ENCODE results near the gene HRH2. TPM values are rescaled to one million over a fixed set of nuclear protein-coding genes. Genes with fewer than 3 reads are reported as not detected.

Gene HRH2
- total and polyA plus RNA-seq, 2 donors (not counting 1 experiment from before 2014, with no cell fraction given) = 0.46 TPM; not detected in 1

GRCh38 chr5:175731756-175732465 lies 74.0 kb downstream of the HRH2 start:
- 100% methylated on average over 2 of the region's 4 CpGs for WGBS (ENCODE audit: insufficient coverage)
- Mint-ChIP-seq H3K27me3 (peaks cover 47% of the 10 kb centered on the region), H3K9me3 (ENCODE audit: insufficient read depth) (no peaks in the 10 kb centered on the region), H3K4me3 (no peak overlapping the region), H3K4me1 (peaks cover 5% of the 10 kb centered on the region), H3K27ac (no peak overlapping the region)
- Histone ChIP-seq H3K36me3 (replicated peaks in 1 of 2; ENCODE audit: control extremely low read depth in 1 of 2, control insufficient read depth in 1 of 2, extremely low read depth in 1 of 2, insufficient read depth in 2 of 2, low read length in 1 of 2) (no peaks in the 10 kb centered on the region), H3K4me1 (ENCODE audit: control insufficient read depth in 2 of 2, insufficient read depth in 2 of 2, low read length in 2 of 2) (peaks cover 4 to 7% of the 10 kb centered on the region in 2 donors), H3K27me3 (replicated peaks in 1 of 4; ENCODE audit: control extremely low read depth in 1 of 4, control insufficient read depth in 3 of 4, insufficient read depth in 4 of 4, low read length in 3 of 4) (peaks cover 0 to 26% (median 8%) of the 10 kb centered on the region in 4 experiments), H3K4me3 (ENCODE audit: control extremely low read depth in 1 of 5, extremely low read depth in 1 of 5, insufficient read depth in 1 of 5, low read depth in 2 of 5, low read length in 4 of 5) (no peak overlapping the region), H3K9ac (ENCODE audit: low read length) (no peak overlapping the region), H3K4me2 (replicated peaks; ENCODE audit: low read depth, low read length, poor library complexity, severe bottlenecking) (no peak overlapping the region), H3K27ac (ENCODE audit: low read length in 2 of 2) (no peak overlapping the region), H3K9me3 (ENCODE audit: control extremely low read depth in 1 of 3, control insufficient read depth in 2 of 3, insufficient read depth in 1 of 3, low read length in 2 of 3) (peaks cover 0 to 9% (median 0%) of the 10 kb centered on the region in 3 donors), H2AFZ (ENCODE audit: insufficient read depth, low read depth, low read length, poor library complexity, severe bottlenecking) (no peak overlapping the region), H4K20me1 (ENCODE audit: control insufficient read depth, insufficient read depth, low read length, poor library complexity, severe bottlenecking) (no peaks in the 10 kb centered on the region), H3K79me2 (ENCODE audit: control insufficient read depth, insufficient read depth, low read length) (no peaks in the 10 kb centered on the region)
- TF ChIP-seq EZH2 (IDR thresholded peaks at IDR 0.05; ENCODE audit: borderline replicate concordance, insufficient read depth, low read depth, low read length, poor library complexity, severe bottlenecking) = no peak
- TF ChIP-seq, protein P1, sequence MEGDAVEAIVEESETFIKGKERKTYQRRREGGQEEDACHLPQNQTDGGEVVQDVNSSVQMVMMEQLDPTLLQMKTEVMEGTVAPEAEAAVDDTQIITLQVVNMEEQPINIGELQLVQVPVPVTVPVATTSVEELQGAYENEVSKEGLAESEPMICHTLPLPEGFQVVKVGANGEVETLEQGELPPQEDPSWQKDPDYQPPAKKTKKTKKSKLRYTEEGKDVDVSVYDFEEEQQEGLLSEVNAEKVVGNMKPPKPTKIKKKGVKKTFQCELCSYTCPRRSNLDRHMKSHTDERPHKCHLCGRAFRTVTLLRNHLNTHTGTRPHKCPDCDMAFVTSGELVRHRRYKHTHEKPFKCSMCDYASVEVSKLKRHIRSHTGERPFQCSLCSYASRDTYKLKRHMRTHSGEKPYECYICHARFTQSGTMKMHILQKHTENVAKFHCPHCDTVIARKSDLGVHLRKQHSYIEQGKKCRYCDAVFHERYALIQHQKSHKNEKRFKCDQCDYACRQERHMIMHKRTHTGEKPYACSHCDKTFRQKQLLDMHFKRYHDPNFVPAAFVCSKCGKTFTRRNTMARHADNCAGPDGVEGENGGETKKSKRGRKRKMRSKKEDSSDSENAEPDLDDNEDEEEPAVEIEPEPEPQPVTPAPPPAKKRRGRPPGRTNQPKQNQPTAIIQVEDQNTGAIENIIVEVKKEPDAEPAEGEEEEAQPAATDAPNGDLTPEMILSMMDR (IDR thresholded peaks at IDR 0.05) = no peak
- ATAC-seq (ENCODE audit: low read depth) (no peak), DNase-seq (no peak)
- intact Hi-C loops (cut with micrococcal nuclease) = no loop called here
- CTCF ChIA-PET = interaction anchor here (3.2 kb wide), 1 partner anchor 1380 kb away, joined by 13 read pairs; no protein-coding TSS in a partner anchor
- POLR2A ChIA-PET = no interaction called here

DNA sequence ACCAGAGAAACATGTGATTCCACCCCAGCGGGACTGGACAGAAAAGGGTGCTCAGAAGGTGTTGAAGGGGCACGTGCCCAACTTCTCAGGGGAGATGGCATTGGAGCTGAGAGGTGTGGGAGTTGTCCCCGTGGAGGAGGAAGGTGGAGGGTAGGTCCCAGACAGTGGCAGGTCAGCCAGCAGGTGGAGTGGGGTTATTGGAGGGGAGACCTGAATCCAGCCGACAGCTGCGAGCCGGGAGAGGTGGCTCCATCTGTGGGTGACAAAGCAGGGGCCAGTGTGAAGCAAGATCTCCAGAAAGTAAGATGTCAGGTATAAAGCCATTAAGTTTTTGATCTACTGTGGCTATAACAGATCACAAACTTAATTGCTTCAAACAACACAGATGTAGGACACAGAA lies 75.1 kb downstream of the HRH2 start:
- Histone ChIP-seq H3K4me1 (ENCODE audit: control insufficient read depth in 2 of 2, insufficient read depth in 2 of 2, low read length in 2 of 2) (peaks cover 4 to 7% of the 10 kb centered on the region in 2 donors), H3K4me3 (ENCODE audit: control extremely low read depth in 1 of 5, extremely low read depth in 1 of 5, insufficient read depth in 1 of 5, low read depth in 2 of 5, low read length in 4 of 5) (no peak overlapping the region), H3K36me3 (replicated peaks in 1 of 2; ENCODE audit: control extremely low read depth in 1 of 2, control insufficient read depth in 1 of 2, extremely low read depth in 1 of 2, insufficient read depth in 2 of 2, low read length in 1 of 2) (no peaks in the 10 kb centered on the region), H2AFZ (ENCODE audit: insufficient read depth, low read depth, low read length, poor library complexity, severe bottlenecking) (no peak overlapping the region), H3K4me2 (replicated peaks; ENCODE audit: low read depth, low read length, poor library complexity, severe bottlenecking) (no peak overlapping the region), H3K9me3 (ENCODE audit: control extremely low read depth in 1 of 3, control insufficient read depth in 2 of 3, insufficient read depth in 1 of 3, low read length in 2 of 3) (peaks cover 0 to 7% (median 0%) of the 10 kb centered on the region in 3 donors), H3K27ac (ENCODE audit: low read length in 2 of 2) (no peak overlapping the region), H4K20me1 (ENCODE audit: control insufficient read depth, insufficient read depth, low read length, poor library complexity, severe bottlenecking) (no peaks in the 10 kb centered on the region), H3K27me3 (replicated peaks in 1 of 4; ENCODE audit: control extremely low read depth in 1 of 4, control insufficient read depth in 3 of 4, insufficient read depth in 4 of 4, low read length in 3 of 4) (peaks cover 0 to 24% (median 8%) of the 10 kb centered on the region in 4 experiments), H3K79me2 (ENCODE audit: control insufficient read depth, insufficient read depth, low read length) (no peaks in the 10 kb centered on the region), H3K9ac (ENCODE audit: low read length) (no peak overlapping the region)
- ChIA-PET CTCF (no interaction called here), POLR2A (no interaction called here)
- 80% methylated on average over 5 of the region's 6 CpGs for WGBS (ENCODE audit: insufficient coverage)
- TF ChIP-seq EZH2 (IDR thresholded peaks at IDR 0.05; ENCODE audit: borderline replicate concordance, insufficient read depth, low read depth, low read length, poor library complexity, severe bottlenecking) = no peak
- TF ChIP-seq, protein P1 (IDR thresholded peaks at IDR 0.05) = no peak
- Mint-ChIP-seq H3K27ac (no peak overlapping the region), H3K4me1 (peaks cover 5% of the 10 kb centered on the region), H3K27me3 (peaks cover 48% of the 10 kb centered on the region), H3K4me3 (no peak overlapping the region), H3K9me3 (ENCODE audit: insufficient read depth) (no peaks in the 10 kb centered on the region)
- DNase-seq = no peak
- intact Hi-C loops (cut with micrococcal nuclease) = no loop called here
- ATAC-seq (ENCODE audit: low read depth) = no peak
